IPS DF 19.7 (cell line): ENCODE results near the gene SUN1.

Source experiments
- DNase-seq: peaks from one replicate; pipeline ENCODE4 v3.0.0-alpha.2; 2013; ENCODE audit warnings: low read depth, low spot score

The SUN1 gene

DNA sequence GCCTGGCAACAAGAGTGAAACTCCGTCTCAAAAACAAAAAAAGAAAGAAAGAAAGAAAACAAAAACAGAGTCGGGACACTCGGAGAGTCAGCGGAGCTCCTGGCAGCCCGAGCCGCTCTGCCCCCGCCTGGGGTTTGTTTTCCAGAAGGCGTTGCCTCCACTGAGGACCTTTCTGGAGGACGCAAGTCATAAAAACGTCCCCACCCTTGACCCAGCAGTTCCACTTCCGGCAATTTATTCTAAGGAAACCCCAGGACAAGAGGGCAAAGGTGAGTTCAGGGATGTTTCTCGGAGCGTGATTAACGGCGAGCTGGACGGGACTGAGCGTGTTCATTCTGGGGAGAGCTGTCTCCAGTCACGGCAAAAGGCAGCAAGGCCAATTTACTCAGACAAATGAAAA lies 27.0 kb upstream of the SUN1 start:
- DNase-seq: no peak

- no peak for DNase-seq
Observed at GRCh38 chr7:815284-816216, 16.7 kb upstream of the SUN1 start.

GRCh38 chr7:816300-816750 lies 16.0 kb upstream of the SUN1 start:
- DNase-seq: peak; percentile 86

- DNase-seq: no peak
Observed at GRCh38 chr7:816751-817671, 15.3 kb upstream of the SUN1 start.

DNA sequence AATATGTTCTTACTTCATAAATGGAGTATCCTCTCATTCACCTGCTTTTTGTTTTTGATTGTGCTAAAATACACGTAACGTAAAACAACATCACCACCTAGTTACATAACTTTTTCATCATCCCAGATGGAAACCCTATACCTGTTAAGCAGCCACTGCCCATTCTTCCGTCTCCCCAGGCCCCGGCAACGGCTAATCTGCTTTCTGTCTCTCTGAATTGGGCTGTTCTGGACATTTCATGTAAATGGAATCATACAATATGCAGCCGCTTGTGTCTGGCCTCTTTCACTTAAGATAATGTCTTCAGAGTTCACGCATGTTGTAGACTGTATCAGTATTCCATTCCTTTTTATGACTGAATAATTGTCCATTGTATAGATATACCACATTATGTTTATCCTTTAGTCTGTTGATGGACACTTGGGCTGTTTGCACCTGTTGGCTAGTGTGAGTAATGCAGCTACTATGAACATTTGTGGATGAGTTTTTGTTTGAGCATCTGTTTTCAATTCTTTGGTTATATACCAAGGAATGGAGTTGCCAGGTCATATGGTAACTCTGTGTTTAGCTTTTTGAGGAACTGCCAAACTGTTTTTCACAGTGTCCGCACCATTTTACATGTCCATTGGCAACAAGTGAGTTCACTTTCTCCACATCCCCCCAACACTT lies 14.1 kb upstream of the SUN1 start:
- no peak for DNase-seq

DNA sequence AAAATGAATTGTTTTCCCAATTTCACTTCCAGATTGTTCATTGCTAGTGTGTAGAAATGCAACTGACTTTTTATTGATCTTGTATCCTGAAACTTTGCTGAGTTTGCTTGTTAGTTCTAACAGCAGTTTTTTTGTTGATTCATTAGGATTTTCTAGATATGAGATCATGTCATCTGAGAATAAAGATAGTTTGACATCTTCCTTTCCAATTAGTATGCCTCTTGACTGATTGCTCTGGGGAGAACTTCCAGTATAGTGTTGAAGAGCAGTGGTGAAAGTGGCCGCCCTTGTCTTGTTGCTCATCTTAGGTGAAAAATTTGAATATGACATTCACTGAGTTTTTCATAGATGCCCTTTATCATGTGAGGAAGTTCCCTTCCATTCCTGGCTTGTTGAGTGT lies 11.9 kb upstream of the SUN1 start:
- DNase-seq: no peak

DNA sequence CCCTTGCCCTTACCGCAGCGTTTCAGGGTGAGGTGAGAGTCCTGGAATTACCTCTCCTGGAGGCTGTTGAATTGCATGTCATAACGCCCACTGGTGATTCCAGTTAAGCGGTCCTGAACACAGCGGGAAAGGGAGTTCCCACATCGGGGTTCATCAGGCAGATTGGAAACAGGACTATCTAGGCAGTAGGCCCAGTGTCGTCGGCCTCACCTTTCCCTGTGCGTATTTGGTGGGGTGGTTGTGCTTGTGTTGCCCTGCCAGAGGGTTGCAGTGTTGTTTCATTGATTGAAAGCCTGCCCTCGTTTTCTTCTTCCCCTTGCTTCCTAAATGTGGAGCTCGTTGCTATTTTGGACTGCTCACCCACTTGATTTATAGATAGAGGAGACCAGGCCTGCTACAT lies 10.6 kb upstream of the SUN1 start:
- DNase-seq: no peak

DNA sequence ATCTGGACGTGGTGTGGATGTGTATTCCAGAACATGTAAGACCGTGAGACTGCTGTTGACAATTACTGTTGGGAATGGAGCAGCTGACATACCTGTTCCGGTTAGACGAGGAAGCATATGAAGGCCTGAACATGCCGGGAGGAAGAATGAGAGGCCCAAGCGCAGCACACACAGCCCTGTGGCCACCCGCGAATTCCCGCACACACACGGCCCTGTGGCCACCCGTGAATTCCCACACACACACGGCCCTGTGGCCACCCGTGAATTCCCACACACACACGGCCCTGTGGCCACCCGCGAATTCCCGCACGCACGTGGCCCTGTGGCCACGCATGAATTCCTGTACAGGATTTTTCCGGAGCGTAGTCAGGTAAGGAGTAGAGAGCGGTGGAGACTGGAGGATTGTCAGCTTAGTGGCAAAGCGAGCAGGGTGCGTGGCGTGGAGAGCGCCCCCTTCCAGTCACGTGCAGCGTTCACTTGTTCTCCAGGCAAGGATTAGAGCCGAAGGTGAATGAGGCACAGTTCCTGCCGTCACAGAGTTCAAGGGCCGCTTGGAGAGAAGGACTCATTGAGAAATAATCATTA lies 9.5 kb upstream of the SUN1 start:
- DNase-seq: no peak

- DNase-seq: no peak
Observed at GRCh38 chr7:823649-824048, 8.6 kb upstream of the SUN1 start.

DNA sequence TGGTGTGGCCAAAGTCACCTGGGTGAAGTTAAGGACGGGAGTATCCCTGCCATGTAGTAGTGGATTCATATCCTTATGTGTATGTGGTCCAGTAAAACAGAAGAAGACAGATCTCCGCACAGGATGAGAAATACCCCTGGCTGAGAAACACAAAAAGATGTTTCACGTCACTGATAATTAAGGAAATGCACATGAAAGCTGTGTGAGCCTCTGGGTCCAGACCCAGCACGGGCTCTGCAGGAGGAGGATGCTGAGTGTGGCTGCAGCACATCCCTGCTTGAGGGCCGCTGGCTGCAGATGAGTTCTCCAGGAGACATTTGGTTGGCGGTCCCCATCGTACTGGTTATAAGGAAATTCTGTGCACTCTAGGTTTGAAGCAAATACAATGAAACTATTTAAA lies 8.2 kb upstream of the SUN1 start:
- no peak for DNase-seq

DNA sequence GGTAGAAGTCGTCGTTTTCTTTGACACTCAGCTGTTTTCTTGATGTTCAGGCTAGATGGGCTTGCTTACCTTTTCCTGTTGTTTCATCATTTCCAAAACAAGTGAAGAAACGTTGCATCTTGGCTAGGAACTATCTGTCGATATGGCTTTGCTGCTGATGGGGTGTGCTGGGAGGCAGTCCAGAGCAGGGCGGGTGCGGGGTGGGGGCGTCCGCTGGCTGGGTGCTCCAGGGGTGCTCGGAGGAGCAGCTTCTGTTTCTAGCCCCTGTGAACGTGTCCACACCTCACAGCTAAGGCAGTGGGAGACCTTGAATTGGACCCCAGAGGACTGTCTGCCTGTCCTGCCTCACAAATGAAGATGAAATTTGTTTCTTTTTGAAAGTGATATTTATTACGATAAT lies 7.6 kb upstream of the SUN1 start:
- no peak for DNase-seq

DNA sequence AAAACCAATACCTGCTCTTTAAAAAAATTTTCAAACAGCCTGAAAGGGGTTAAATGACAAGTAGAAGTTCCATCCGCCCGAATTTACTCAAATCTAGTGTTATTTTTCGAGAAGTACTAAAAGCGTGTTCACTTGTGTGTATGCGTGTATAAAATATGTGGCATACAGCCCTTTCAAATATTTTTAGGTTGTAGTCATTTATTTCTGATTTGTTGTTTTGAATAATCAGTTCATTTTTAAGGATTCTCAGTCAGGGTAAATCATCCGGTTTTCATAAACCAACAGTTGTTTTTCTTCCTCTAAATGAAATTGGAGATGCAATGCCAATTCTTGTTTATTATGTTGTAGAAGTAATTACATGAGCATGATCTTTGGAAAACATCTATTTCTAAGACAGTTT lies 6.9 kb upstream of the SUN1 start:
- no peak for DNase-seq

GRCh38 chr7:826230-826917 lies 5.9 kb upstream of the SUN1 start:
- no peak for DNase-seq

DNA sequence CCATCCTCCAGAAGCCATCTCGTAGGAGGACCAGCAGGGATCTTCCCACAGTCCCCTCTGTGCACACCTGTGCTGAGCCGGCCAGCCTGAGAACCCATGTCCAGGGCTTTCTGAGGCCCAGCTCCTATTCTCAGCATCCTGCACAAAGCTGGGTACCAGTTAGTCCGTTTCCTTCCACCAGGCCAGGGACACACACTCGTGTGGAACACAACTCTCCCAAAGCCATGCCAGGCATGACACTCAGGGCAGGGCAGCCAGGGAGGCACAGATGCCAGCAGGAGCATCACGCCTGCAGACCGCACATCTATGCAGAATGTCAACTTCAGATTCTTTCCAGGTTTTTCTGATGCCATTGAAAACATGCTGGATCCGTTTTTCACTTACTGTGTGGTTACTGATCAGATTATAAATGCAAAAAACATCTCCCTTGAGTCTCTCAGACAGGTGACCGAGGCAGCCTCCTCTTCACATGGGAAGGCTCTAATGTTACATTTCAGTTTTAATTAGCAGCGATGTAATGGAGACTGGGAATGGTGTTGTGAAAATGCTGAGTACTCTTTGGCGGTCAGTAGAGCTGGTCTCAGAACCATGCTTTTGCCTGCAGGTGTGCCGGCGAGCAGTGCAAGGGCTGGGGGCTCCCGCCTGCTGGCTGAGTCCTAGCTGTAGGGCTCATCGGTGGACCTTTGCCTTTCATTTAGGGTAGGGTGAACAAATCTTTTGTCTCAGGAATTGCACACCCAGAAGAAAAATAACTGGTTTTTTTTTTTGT lies 3.3 kb upstream of the SUN1 start:
- no peak for DNase-seq

GRCh38 chr7:830069-830468 lies 2.2 kb upstream of the SUN1 start:
- no peak for DNase-seq

DNA sequence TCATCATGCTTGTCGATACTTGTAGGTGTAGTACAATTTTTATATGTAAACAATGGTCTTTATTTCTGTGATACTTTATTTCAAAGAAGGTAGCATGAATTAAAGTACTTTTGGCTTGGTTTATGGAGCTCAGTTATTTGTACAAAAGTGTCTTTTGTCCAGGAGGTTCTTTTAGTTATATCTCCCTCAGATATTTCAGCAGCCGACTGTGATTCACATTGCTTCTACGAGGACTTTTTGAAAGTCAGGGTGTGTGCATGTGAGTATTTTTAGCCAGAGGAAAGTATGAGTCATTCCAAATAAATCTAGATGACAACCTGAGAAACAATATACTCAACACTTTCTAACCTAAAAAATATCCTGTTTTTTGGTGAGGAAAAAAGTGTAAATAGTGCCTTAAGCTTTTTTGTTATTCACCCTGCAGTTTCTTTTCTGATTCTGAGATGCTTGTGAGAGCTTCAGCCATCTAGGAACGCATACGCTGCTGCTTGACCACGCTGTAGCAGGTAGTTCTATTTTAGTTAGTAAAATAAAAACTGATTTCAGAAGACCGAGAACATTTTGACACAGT lies 595 bp upstream of the SUN1 start:
- DNase-seq: no peak

DNA sequence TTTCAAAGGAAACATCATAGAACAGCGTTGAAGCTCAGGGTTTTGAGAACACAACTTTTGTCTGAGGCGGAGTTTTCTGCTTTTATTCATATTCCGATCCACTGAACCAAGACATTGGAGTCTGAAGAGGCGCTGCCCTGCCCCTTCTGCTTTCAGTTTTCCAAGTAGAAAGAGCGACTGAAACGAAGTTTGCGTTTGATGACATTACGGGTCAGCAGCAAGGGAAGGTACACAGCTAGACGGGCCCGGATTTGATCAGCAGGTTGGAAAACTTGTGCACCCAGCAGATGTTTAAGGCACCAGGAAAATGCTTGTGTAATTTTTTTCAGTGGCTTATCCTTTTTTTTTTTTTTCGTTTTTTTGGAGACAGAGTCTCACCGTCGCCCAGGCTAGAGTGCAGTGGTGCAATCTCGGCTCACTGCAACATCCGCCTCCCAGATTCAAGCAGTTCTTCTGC lies 720 bp downstream of the SUN1 start:
- DNase-seq: no peak

- no peak for DNase-seq
Observed at GRCh38 chr7:833601-834258, 1.5 kb downstream of the SUN1 start.

DNA sequence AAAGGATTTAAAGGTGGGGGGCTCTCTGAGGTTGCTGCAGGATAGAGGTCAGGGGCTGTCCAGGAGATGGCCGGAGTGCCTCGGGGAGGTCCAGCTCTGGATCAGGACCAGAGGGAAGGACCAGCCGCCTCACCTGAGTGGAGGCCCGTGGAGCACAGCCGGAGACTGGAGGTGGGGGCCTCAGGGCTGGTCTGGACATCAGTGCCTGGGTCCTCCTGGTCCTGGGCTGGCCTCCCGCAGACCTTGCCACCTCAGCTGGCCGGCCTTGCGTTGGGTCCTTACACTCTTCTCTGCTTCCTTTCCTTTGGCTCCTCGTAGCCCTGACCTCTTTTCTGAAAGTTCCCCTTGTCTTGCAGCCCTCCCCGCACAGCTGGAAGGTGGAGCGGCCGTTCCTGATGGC lies 2.0 kb downstream of the SUN1 start:
- no peak for DNase-seq
